Rectal smooth muscle tissue (tissue), 1 donor: Measurements from ENCODE around the gene MEAK7.
"Not testable (repeated sequence)": the region's sequence is repeated elsewhere in the genome, so short reads cannot be mapped to it uniquely, and the experiment has no call there.

ENCODE experiments used
- H3K27ac ChIP-seq: one replicate; pipeline ENCODE4 v1.7.0; 2013; ENCODE audit warnings: low read depth, low read length, inconsistent platforms
- H3K27me3 ChIP-seq: one replicate; pipeline ENCODE4 v1.7.0; 2013; ENCODE audit warnings: low read length; ENCODE audit not compliant: control insufficient read depth, insufficient read depth
- H3K36me3 ChIP-seq: one replicate; pipeline ENCODE4 v1.7.0; 2013; ENCODE audit warnings: low read length; ENCODE audit not compliant: control insufficient read depth, insufficient read depth
- H3K4me1 ChIP-seq: one replicate; pipeline ENCODE4 v1.7.0; 2013; ENCODE audit warnings: low read length; ENCODE audit not compliant: control insufficient read depth, insufficient read depth
- H3K4me3 ChIP-seq: one replicate; pipeline ENCODE4 v1.7.0; 2013; ENCODE audit warnings: low read length
- H3K9ac ChIP-seq: one replicate; pipeline ENCODE4 v1.7.0; 2013; ENCODE audit warnings: low read length

The MEAK7 gene

DNA sequence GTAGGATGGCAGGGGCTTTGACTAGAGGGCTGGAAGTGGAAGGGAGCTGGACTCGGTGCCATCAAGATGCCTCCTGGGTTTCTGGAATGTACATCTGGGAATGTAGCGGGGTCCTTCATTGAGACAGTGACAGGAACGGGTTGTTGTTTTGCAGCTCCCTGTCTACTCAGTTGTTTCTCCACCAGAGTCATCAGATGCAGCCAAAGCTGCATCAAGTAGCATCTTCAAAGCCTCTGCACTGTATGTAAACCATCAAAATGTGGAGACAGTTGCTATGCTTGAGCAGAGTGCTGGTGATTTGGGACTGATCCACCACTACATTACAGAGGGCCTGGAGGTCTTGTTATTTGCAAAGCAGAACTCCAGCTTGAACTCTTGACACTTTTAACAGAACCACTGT lies 25.1 kb upstream of the MEAK7 start:
- Histone ChIP-seq H3K27ac (no peak overlapping the region), H3K27me3 (no peaks in the 10 kb centered on the region), H3K4me3 (no peak overlapping the region), H3K4me1 (peaks cover 28% of the 10 kb centered on the region), H3K36me3 (no peaks in the 10 kb centered on the region), H3K9ac (no peak overlapping the region)

DNA sequence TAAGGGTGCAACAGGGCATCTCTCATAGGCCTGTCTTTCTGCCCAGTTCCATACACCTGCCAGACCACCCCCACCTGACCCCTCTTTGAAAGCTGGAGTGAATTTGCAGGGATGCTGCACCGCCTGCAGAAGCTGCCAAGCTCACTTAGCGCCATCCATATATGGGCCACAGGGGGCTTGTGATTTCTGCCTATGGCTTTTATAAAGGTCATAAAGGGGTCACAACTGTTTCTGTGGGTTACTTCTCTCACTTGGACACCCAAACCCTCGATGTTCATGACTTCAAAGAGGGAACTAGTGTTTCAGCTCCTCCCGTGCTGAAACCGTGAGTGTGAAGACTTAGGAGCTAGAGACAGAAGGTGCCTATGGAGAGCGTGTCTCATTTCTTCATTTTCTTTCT lies 23.9 kb upstream of the MEAK7 start:
- H3K27me3 ChIP-seq: no peaks in the 10 kb centered on the region
- H3K4me1 ChIP-seq: peaks cover 28% of the 10 kb centered on the region
- H3K36me3 ChIP-seq: no peaks in the 10 kb centered on the region
- no peak overlapping the region for H3K4me3 ChIP-seq
- no peak overlapping the region for H3K27ac ChIP-seq
- no peak overlapping the region for H3K9ac ChIP-seq

DNA sequence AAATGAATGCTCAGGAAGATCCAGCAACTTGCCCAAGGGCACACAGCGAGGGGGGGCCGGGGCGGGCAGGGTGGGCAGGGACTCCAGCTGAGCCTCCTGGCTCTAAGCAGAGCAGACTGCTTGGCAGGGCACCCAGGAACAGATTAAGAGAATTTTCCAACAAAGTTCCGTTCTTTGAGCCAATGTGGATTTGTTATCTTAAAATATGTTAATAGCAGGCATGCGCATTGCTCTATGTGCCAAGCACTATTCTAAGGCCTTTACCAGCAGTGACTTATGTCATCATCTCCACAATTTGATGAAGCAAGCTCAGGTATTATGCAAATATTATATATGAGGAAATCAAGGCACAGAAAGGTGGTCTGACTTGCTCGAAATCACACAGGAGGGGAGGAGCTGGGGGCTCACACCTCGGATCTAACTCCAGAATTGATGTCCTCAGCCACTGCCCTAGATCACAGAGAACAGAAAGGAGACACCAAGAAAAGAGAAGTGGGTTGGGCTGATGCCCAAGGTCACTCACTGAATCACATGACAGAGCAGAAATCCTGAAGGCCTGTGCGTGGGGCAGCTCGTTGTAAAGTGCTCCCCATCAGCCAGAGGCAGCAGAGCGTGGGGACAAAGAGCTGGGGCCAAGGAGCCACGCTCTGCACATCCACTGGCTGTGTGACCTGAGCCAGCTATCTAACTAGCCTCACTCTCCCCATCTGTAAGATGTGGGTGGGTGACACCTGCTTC lies 23.2 kb upstream of the MEAK7 start:
- Histone ChIP-seq H3K4me1 (peaks cover 26% of the 10 kb centered on the region), H3K4me3 (no peak overlapping the region), H3K9ac (no peak overlapping the region), H3K36me3 (no peaks in the 10 kb centered on the region), H3K27ac (no peak overlapping the region), H3K27me3 (no peaks in the 10 kb centered on the region)

DNA sequence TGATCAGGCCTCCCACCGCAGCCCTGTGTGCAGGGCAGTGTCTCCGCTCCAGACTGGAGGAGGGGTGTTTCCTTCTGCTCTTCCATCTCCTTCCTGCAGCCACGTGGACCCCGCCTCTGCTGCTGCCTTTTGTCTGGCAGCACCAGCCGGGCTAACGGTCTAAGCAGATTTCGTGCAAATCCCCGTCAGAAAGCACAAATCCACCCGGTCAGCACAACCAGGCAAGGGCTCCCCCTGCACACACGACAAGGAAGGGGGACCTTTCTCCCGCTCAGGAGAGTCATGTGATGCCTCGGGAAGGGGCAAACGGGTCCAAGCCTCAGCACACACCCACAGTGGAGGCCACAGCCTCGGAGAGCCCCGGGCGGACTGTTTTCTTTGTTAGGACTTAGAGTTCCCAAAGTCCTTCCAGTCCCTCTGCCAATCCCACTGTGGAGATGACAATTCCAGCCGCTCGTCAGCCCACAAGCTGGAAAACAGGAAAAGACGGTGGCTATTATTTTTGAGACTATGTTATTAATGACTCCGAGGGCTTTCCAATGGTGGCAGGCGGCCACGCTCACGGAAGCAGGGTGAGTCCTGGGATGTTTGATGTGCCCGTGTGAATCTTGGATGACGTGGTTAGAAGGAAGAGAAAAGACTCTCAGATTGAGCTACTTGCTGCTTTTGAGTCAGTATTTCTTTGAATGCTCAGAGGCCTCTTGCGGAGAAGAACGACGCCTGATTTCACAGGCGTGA lies 22.5 kb upstream of the MEAK7 start:
- Histone ChIP-seq H3K4me1 (peaks cover 18% of the 10 kb centered on the region), H3K27me3 (no peaks in the 10 kb centered on the region), H3K4me3 (peak overlapping the region; percentile 42), H3K27ac (peak overlapping the region; percentile 30), H3K9ac (no peak overlapping the region), H3K36me3 (no peaks in the 10 kb centered on the region)

DNA sequence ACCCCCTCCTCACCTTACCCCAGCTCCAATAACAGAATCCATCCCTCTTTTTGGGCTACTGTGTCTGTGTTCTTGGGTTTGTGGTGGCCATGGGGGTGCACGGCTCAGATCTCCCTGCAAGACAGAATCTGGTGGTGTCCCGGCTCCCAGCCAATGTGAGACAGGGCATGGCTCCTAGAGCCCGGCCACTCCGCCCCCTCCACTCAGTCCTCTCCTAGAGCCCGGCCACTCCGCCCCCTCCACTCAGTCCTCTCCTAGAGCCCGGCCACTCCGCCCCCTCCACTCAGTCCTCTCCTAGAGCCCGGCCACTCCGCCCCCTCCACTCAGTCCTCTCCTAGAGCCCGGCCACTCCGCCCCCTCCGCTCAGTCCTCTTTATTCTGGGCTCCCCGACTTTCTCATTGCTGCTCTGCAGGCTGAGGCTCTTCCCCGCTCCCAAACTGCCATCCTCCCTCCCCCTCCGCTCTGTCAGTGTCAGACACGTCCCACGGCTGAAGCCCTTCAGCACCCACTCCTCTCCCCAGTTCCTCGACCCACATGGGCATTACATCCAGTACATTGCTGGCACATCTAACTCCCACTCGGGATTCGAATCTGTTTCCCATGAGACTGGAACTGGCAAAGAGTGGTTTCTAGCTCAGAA lies 20.6 kb upstream of the MEAK7 start:
- H3K4me1 ChIP-seq: peaks cover 12% of the 10 kb centered on the region
- H3K4me3 ChIP-seq, H3K27me3 ChIP-seq, H3K9ac ChIP-seq, H3K36me3 ChIP-seq, H3K27ac ChIP-seq: not testable (repeated sequence)

DNA sequence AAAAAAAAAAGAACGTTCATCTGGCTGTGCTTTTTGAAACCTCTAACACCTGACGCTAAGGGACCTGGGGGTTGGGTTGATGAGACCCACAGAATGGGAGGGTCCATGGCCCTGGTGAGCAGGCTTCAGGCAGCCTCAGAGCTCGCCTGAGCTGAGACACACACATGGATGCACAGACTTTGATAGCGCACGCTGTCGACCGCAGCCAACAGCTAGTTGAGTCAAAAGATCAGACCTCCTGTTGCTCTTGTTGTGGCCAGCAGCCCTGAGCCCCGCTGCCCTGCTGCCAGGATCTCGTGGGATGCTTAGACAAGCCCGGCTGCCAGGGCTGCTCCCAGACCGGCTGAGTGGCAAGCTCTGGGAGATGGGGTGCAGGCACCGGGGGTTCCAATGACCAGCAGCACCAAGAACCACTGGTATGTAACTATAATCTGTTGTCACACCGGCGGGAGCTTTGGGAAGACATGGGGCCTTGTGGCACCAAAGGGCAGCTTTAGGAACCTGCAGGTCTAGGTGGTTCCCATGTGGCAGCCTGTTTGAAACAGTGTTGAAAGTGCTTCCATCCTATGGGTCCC lies 20.0 kb upstream of the MEAK7 start:
- H3K4me1 ChIP-seq: peaks cover 12% of the 10 kb centered on the region
- H3K27me3 ChIP-seq: no peaks in the 10 kb centered on the region
- H3K9ac ChIP-seq: no peak overlapping the region
- H3K27ac ChIP-seq: no peak overlapping the region
- H3K36me3 ChIP-seq: no peaks in the 10 kb centered on the region
- H3K4me3 ChIP-seq: no peak overlapping the region

DNA sequence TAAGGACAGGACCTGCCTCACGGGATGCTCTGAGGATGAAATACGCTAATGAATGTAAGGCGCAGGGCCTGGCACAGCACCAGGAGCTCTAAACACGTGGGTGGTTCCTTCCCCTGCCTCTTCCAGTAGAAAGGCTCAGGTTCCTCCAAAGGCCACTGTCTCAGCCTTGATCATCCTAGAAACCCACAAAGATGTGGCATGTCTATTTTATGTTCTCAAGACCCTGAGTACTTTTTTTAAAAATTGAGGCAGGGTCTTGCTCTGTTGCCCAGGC lies 17.0 kb upstream of the MEAK7 start:
- Histone ChIP-seq H3K9ac (no peak overlapping the region), H3K4me1 (no peaks in the 10 kb centered on the region), H3K27me3 (no peaks in the 10 kb centered on the region)

DNA sequence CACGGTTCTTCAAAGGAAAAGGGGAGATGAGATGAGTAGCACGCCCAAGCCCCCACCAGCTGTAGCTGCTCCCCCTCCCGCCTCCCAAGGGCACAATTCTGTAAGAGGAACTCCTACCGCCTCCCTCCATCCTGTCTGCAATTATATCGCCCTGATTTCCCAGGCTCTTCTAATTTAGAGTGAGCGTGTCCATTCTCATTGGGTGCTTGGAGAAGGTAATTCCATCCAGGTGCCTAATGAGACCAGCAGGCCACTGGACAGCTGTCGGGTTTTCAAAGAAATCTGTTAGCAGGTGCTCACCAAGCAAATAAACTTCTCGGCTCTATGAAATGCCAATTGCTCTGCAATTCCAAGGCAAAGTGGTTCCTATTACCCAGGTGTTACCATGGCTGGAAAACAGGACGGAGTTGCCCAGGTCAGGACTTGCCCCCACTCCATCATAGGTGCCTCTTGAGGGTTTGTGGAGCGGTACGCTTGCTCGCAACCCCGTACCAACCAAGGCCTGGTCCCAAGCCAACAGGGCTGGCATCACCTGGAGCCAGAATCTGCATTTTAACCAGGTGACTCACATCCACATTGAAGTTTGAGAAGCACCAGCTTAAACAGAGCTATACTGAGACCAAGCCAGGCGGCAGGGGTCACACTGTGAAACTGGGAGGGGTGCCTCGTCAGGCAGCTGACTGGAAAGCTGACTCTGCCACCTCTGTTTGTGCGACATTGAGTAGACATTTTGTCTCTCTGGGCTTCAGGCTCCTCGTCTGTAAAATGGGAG lies 16.5 kb upstream of the MEAK7 start:
- H3K9ac ChIP-seq: no peak overlapping the region
- no peaks in the 10 kb centered on the region for H3K4me1 ChIP-seq
- no peak overlapping the region for H3K4me3 ChIP-seq
- H3K36me3 ChIP-seq: no peaks in the 10 kb centered on the region
- no peaks in the 10 kb centered on the region for H3K27me3 ChIP-seq
- no peak overlapping the region for H3K27ac ChIP-seq

More for the DNA sequence above, 17.0 kb upstream of the MEAK7 start:
- H3K36me3 ChIP-seq: no peaks in the 10 kb centered on the region
- H3K4me3 ChIP-seq: no peak overlapping the region
- H3K27ac ChIP-seq: no peak overlapping the region

DNA sequence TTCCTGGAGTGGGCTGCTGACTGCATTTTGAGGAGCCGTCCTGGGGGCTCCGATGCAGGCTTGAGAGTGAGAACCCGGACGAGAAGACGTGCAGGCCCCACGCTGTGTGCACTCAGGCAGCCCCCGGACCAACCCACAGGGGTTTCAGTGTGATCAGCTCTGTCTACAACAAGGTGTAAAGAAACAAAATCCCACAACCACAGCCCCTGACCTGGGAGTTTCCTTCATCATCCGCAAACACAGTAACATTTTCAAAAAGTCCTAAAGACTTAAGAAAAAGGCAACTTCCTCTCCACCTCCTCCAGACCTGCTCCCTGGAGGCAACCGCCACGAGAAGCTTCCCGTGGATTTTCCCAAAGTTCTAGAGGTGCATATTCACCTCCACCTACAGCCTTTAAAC lies 15.4 kb upstream of the MEAK7 start:
- no peak overlapping the region for H3K27ac ChIP-seq
- H3K36me3 ChIP-seq: no peaks in the 10 kb centered on the region
- H3K4me1 ChIP-seq: no peaks in the 10 kb centered on the region
- no peak overlapping the region for H3K4me3 ChIP-seq
- no peak overlapping the region for H3K9ac ChIP-seq
- no peaks in the 10 kb centered on the region for H3K27me3 ChIP-seq

DNA sequence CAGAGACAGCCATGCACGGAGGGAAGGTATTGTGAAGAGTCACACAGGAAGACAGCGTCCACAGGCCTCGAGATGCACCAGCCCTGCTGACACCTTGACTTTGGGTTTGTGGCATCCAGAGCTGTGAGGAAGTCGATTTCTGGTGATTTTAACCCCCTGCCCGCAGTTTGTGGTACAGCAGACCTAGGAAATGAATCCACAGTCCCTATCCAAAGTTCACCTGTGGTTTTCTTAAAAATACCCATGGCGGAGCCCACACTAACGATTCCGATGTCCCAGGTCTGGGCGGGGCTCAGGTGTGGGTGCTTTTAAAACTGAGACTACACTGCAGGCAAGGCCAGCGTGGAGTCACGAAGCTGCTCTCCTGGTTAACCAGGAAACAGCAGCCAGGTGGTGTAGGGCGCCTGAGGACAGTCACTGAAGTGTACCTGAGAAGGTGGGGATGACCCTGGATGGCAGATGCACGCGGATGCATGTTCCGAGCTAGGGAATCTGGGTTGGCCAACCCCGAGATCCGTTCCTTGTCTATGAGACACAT lies 14.4 kb upstream of the MEAK7 start:
- Histone ChIP-seq H3K4me1 (no peaks in the 10 kb centered on the region), H3K27ac (no peak overlapping the region), H3K27me3 (no peaks in the 10 kb centered on the region), H3K36me3 (no peaks in the 10 kb centered on the region), H3K9ac (no peak overlapping the region), H3K4me3 (no peak overlapping the region)

DNA sequence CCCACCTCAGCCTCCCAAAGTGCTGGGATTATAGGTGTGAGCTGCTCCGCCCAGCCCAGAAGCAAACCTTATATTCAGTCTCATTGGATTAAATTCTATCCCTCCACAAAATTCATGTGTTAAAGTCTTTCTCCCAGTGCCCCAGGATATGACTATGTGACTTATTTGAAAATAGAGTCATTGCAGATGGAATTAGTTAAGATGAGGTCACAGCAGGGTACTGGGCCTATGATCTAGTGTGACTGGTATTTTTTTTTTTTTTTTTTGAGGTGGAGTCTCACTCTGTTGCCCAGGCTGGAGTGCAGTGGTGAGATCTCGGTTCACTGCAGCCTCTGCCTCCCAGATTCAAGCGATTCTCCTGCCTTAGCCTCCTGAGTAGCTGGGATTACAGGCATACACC lies 13.8 kb upstream of the MEAK7 start:
- H3K27me3 ChIP-seq, H3K27ac ChIP-seq, H3K9ac ChIP-seq, H3K36me3 ChIP-seq, H3K4me1 ChIP-seq, H3K4me3 ChIP-seq: not testable (repeated sequence)

DNA sequence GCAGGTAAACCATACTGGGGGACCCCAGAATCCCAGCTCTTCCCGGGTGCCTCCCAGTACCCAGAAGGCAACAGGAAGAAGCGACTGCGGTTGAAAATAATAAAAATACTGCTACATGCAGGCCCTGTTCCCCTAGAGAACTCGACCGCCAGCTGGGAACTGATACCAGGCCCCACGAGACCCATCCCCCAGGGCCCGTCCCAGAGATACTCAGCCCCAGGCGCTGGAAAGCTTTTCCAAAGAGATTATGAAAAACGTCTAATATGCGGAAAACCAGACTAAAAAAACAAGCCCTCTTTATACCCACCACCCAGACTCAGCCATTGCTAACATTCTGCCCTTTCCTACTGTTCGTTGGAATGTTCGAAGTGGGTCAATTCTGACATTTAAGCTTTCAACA lies 12.9 kb upstream of the MEAK7 start:
- Histone ChIP-seq H3K36me3 (no peaks in the 10 kb centered on the region), H3K27ac (no peak overlapping the region), H3K4me3 (no peak overlapping the region), H3K27me3 (no peaks in the 10 kb centered on the region), H3K4me1 (no peaks in the 10 kb centered on the region), H3K9ac (no peak overlapping the region)
